Inferior parietal cortex (tissue), 1 donor: ENCODE measurements around the gene UBTD1.

Experiments used
- DNase-seq: peaks from one replicate; pipeline ENCODE4 v3.0.0-alpha.2; 2016; ENCODE audit errors: extremely low spot score

The UBTD1 gene

DNA sequence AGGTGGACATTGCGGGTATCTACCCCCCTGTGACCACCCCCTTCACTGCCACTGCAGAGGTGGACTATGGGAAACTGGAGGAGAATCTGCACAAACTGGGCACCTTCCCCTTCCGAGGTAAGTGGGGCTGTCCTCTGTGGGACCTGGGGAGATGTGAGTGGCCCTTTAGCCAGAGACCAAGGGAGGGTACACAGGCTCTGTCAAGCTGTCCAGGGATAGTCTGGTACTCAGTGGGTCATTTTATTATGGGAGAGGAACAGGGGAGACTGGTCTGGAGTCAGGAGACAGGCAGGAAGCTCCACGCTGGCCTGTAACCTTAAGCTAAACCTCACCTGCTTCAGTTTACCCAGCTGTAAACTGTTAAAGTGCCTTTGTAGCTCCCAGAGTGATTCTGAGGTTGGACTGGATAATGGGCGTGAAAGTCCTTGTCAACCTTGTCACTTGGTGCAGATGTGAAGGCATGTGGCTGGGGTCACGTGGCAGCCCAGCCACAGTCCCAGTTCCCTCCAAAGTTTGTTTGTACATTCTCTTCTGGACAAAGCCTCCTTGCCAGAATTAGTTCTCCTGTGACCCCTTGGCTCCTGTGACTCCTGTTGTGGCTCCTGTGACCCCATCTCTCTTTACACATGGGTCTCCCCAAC is 86.2 kb downstream of the UBTD1 start:
- no peak for DNase-seq

DNA sequence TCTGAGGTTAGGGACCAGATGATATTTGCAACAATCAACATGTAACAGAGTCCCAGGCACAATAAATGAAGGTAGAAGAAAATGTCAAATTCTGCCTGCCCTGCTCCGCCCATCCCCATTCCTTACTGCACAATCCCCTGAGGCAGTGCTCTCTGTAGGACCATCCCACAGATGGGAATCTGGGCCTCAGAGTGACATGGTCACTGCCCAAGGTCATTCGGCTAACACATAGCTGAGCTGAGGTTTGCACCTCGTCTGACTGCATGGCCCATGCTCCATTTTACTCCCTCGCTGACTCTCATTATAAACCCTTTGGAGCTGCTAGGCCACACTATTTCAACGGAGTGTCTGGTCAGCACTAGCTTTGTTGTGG is 86.7 kb downstream of the UBTD1 start:
- no peak for DNase-seq

DNA sequence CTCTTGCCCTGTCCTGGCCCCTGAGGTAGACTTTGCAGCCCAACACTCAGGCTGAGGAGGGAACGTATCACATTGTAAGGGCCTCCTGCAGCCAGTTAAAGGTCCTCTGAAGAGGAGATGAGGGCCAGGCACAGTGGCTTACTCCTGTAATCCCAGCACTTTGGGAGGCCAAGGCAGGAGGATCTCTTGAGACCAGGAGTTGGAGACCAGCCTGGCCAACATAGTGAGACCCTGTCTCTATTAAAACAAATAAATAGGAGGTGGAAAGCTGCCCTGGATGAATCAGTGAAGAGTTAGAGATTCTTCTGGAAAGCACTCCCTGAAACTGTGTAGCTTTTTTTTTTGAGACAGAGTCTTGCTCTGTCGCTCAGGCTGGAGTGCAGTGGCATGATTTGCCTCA is 88.5 kb downstream of the UBTD1 start:
- no peak for DNase-seq

DNA sequence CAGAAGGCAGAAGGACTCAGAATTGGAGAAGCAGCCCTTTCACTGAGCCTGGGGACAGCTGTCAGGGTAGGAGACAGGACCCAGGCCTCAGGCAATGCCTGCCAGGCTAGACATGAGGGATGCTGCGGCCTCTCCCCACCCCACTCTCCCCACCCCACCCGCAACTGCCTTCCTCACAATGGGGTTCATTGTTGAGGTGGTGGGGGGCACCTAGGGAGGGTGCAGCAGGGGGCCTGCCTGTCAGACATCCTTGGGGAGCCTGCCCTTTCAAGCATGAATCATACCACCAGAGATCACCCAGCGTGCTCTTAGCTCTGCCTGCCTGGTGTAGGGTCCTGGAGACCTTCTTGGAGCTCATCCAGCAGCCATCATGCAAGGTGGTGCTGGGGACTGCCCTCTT is 90.8 kb downstream of the UBTD1 start, which contains the start of gene C10orf62:
Gene C10orf62, plus strand, starts transcription at position 243 of the 400 bp plus-strand sequence. CDS start 177 bp downstream, outside the sequence.
- DNase-seq: no peak

DNA sequence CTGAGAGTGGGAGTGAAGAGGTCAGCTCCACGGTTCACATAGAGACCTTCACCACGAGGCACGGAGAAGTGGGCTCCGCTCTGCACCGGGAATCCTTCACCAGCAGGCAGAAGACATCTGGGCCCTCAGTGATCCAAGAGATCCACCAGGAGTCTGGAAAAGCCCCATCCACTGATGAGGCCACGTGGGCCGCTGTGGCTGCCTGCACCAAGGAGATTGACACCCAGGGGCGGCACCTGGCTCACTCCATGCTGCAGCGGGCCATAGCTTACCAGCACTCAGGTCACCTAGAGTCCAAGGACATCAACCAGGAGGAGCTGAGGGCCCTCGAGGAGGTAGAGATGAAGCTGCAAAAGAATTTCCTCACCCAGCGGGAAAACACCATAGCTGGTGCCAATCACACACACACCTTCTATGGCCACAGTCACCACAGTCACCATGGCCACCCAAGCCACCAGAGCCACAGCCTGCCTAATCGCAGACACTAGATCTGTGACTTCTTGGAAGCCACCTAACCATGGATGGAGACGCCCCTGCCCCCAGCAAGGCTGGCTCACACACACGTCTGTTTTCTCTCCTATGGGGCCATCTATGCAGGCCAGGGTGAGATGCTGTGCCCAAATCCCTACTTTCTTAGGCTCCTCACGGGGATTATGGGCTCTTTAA is 91.5 kb downstream of the UBTD1 start:
- DNase-seq: no peak

DNA sequence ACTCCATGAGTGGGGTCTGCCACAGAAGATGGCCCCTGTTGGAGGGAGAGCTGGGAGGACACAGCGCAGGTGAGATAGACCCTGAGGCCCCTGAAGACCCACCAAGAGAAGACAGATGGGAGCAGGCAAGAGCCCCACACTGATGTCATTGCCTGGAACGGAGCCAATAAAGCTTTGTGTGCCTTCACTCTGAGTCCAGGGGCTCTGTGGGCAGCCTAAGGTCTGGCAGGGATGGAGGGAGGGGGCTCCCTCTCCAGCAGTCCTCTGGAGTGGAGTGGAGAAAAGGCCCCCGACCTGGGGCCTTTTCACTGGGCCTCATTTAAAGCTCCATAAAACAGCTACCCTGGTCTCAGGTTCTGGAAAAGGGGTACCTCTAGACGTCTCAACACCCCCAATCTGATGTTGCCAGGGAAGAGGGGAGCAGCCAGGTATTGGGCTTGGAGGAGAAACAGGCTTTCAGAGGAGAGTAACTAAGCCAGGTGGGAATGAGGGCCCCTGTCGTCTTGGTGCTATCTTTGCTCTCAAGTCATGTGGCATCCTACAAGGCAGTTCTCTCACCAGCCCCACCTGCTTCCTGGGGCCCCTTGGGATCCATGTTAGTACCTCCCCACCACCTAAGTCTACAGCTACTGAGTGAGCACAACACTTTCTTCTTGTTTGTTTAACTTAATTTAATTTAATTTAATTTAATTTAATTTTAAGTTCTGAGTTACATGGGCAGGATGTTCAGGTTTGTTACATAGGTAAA is 92.2 kb downstream of the UBTD1 start:
- no peak for DNase-seq

DNA sequence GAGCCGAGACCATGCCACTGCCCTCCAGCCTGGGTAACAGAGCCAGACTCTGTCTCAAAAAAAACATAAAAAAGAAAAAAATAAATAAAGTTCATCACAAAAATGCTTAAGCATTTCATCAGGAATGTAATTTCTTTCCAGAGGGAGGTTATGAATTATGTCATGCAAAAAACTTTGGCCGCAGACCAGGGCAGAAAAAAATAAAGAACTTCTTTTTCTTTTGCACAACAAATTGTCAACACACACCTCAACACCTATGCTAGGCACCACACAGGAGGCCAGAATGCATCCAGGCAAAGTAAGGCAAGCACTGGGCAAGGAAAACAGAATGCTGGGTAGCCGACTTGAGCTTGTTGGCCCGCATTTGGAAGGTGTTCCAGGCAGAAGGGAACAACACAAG is 94.7 kb downstream of the UBTD1 start:
- DNase-seq: no peak

DNA sequence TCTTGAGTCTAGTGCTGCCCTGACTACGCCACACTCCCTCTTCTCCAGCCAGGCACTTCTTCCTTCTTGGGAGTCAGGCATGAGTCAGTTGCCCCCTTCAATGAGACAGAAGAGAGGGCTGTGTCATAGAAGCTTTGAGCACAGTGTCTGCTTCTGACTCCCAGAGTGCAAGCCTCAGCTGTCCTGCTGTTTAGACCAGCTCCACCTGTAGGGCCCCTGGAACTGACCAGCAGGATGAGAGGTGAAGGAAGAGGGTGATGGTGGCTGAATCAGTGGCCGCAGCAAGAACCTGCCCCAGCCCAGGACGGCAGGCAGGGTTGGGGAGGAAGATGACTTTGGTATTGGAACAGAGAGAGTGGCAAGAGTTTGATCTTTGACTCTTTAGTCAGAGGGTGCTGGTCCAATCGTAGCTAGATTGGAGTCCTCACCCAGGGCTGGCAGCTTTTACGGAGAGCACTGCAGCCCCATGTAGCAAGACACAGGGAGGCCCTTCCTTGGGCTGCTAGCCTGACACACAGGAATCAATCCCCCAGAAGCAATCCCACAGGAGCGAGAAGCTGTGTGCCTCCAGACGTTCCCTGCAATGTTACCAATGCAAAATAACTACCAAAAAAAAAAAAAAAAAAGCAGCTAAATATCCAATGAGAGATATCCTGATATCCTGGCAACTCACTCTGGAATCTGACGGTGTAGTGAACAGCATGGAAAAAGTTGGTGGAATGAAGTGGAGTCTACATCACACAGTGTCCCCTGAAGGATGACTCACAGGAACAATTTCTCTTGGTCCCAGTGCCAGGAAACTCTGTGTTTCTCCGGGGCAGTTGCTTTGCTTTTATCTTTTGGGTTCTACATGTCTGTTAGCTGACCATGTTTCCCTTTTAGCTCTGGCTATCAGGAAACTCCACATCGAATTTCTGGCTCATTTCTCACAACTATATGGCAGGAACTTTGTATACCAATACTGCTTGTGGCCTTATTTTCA is 97.7 kb downstream of the UBTD1 start:
- peak; percentile 48 for DNase-seq

DNA sequence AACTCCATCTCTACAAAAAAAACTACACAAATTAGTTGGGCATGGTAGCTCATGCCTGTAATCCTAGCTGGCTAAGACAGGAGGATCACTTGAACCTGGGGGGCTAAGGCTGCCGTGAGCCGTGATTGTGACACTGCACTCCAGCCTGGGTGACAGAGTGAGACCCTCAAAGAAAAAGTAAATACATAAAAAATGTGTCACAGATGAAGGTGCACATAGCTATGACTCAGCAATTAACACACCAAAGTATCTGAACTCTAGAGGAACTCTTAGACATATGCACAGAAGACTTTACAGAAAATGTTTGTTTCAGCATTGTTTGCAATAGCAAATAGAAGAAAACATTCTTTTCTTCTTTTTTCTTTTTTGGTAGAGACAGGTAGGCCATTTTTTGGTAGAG is 99.1 kb downstream of the UBTD1 start:
- no peak for DNase-seq

DNA sequence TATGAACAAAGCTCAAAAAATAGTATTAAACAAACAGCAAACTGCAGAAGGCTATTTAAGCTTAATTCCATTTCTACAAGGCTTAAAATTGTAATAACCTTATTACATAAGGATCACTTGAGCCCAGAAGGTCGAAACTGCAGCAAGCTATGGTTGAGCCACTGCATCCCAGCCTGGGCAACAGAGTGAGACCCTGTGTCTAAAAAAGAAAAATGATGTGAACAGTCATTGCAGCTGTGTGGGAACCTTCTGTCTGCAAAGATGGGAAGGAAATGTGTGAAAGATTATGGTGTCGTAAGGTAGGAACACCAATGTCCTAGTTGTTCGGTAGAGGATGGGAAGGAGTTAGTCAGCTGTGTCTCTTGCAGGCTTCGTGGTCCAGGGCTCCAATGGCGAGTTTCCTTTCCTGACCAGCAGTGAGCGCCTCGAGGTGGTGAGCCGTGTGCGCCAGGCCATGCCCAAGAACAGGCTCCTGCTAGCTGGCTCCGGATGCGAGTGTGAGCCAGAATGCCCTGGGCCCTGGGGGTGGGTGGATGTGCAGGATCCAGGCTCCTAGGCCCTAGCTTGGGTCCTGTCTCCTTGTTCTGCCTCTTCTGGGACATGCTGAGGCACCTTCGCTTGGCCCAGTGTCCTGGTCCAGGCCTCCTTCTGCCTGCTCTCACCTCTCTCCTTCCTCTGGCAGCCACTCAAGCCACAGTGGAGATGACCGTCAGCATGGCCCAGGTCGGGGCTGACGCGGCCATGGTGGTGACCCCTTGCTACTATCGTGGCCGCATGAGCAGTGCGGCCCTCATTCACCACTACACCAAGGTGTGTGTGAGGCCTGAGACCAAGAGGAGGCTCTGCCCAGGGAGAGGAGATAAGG is 99.9 kb downstream of the UBTD1 start:
- DNase-seq: no peak

DNA sequence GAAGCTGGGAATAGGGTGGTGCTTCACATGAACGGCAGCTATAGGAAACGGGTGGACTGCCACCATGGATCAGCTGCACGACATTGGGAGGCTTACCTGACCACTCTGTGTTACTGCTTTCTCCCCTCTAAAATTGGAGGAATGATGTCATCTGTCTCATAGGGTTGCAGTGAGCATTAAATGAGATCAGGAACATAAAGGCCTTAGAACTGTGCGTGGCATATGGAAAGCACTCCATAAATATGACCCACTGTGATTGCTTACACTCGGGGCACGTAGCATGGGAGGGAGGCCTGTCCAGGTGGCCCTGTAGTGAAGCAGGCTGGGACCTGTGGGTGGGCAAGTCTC is 100.5 kb downstream of the UBTD1 start:
- DNase-seq: no peak

DNA sequence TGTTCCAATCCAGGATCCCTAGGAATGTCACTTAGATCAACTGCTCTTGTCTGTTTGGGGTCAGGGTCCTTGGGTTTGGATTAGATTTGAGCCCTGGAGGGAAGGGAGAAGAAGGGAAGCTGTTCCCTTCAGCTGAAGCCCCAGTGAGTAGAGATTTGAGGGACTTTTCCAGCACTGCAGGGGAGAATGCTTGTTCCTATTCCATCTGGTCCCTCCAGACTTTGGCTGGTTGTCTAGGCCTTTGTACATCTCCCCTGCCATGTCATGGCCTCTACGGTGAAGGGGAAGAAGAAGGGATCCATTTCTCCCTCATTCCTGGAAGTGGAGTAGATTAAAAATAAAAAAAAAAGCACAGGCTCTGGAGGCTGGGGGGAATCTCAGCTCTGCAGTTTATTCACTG is 101.9 kb downstream of the UBTD1 start:
- DNase-seq: no peak

DNA sequence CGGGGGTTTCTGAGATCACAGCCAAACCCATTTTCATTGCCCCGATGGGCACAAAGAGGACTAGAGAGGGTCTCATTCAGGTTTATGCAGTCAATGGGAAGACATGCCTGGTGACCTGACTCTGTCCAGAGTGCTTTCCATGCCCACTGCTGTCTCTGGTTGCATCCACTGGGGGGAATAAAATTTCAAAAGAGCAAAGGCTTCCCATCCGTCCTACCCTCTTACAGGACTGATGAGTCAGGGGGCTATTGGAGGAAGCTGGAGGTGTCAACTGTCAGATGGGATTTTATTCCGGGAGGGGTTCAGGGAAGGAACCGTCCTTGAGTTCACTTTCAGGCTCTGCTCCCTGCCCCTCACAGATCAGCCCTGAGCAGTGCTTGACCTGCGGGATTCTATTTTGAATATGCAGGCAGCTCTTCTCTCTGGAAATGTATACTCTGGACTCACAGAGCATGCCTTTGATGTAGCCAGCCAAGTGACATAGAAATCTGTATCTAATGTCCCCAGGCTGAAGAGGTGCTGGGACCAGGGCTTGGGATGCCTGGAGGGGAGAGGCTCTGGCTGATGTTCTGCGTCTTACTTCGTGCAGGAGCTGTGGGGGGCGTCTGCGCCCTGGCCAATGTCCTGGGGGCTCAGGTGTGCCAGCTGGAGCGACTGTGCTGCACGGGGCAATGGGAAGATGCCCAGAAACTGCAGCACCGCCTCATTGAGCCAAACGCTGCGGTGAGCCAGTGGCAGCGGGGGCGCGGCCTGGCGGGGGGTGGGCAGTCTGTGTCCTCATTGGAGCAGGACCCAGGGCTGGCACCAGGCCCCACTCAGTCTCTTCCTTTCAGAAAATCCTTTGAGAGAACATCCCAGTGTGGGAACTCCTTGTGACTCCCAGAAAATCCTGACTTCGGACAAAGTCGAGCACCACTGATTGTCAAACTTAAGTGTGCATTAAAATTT is 102.8 kb downstream of the UBTD1 start:
- DNase-seq: no peak

DNA sequence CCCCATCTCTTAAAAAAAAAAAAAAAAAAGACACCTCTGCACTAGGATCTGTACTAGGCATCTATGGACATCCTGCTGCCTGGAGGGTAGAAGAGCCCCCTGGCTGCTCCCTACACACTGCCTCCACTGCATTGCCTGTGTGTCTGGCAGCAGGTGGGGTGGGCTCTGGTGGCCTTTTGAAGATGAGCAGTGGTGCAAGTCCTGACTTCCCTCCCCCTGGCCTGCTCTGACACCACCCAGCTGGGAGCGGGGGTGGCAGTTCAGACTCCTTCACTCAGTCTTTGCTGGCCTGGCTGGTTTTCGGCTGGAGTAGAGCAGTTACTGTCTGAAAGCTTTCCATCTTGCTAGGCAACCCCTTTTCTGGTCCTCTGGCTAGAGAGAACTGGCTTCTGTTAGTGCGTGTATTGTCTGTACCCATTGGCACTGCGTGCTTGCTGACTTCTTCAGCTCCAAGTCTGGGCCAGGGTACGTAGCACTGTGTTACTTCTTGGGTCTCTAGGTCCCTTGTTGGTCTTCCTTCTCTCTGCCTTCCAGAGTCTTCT is 108.4 kb downstream of the UBTD1 start:
- DNase-seq: no peak

DNA sequence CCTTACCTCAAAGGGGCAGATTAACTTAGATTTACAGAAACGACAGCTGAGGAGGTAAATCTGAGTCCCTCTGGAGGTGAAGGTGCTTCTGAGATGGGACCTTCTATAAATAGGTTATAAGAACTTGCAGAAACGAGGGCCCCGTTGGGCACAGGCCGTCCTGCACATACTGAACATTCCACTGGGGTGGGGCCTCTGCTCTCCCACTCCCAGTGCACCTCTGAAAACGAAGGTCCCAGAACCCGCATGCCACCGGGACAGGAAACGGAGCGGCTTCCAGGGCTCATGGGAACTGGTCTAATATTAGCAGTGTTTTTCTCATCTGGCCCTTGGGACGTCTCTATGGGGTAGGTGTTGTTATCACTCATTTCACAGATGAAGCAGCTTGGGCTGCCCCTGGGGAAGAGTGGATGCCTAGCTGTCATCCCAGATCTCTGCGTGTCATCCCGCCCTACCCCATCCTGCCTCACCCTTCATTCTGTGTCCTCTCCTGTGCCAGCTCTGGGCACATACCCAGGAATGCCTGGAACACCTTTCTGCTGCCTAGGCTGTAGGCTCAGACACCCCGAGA is 110.4 kb downstream of the UBTD1 start:
- DNase-seq: no peak

DNA sequence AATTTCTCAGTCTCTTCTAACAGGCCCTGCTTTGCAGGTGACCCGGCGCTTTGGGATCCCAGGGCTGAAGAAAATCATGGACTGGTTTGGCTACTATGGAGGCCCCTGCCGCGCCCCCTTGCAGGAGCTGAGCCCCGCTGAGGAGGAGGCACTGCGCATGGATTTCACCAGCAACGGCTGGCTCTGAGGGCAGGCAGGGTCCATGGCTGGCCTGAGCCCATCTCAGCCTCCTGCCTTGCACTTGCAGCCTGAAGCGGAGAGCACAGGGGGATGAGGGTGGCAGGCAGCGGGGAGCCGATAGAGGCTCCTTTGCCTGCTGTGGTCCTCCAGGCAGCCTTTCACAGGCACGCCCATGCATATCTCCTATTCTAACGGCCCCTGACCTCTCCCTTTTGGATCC is 112.7 kb downstream of the UBTD1 start:
- DNase-seq: no peak

DNA sequence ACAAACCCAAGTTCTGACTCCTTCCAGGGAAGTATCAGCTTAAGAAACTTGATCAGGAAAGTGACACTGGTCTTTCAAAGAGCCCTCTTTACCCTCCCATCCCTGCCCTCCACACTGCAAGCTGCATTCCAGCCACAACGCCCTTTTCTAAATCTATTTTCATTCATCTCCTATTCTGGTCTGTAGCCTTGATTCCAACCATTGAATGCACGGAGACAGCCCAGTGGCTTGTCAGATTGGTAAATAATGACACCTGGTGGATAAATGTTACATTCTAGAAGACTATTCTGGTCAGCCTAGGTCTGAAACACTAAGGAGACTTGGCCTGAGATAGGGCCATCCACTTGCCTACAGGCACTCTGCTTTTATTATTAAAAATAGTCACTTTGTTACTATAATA is 113.7 kb downstream of the UBTD1 start:
- peak; percentile 46 for DNase-seq

DNA sequence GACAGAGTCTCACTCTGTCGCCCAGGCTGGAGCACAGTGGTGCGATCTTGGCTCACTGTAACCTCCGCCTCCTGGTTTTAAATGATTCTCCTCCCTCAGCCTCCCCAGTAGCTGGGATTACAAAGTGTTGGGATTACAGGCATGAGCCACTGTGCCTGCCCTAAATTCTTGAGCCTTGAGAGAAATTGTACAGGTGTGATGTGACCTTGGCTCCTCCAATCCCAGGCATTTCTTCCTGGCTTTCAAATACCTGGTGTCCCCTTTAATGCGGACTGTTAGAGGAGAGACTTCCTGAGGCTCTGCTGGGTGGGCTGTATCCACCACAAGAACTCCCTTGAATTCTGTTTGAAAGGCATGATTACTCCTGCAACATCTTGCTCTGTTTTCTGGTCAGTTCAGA is 119.6 kb downstream of the UBTD1 start:
- no peak for DNase-seq

DNA sequence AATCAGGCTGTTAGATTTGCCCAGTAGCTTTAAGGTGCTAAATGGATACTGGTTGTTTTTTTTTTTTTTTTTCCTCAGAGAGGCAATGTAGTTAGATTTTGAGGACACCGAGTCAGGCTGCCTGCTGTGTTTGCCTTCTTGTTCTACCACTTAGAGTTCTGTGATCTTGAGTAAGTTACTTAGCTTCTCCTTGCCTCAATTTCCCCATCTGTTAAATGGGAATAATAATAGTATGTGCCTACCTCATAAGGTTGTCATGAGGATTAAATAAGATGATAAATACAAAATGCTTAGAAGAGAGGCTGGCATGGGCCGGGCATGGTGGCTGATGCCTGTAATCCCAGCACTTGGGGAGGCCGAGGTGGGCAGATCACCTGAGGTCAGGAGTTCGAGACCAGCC is 120.0 kb downstream of the UBTD1 start:
- DNase-seq: no peak
